Endothelial cell of umbilical vein (primary cell): Measurements from ENCODE around the gene MGLL. TPM values are rescaled to one million over a fixed set of nuclear protein-coding genes. Genes with fewer than 3 reads are reported as not detected.

Experiments
- BruUV-seq: library from RNA; stranded (reverse); fragments of 400-500 nt; replicated peaks from 2 replicates; lab custom pipeline; 2021; lab: Mats Ljungman, UMichigan
- CTCF ChIA-PET: fragments of 300-600, 350-600 bp; sonication (Branson Sonifier 250); formaldehyde crosslinking; loops from one replicate; lab custom pipeline; 2021; ENCODE audit warnings: antibody characterized with exemption, inconsistent platforms; lab: Charles Lee
- POLR2A ChIA-PET: fragments of 300-600, 350-600 bp; sonication (Branson Sonifier 250); formaldehyde crosslinking; loops from one replicate; lab custom pipeline; 2021; ENCODE audit warnings: antibody characterized with exemption, inconsistent platforms; lab: Charles Lee
- DNase-seq: peaks from one replicate; pipeline ENCODE4 v3.0.0-alpha.2; 2011; ENCODE audit warnings: low read depth, low spot score
- FAIRE-seq: peaks from 2 replicates; lab custom pipeline; 2011; peaks lifted over from hg19 to GRCh38; lab: Jason Lieb, UNC
- H2AFZ ChIP-seq: 2 replicates; pipeline ENCODE4 v1.6.0; 2012; ENCODE audit warnings: low read depth, low read length, control low read depth, inconsistent platforms
- H3K27ac ChIP-seq: 2 replicates; pipeline ENCODE4 v1.5.1; 2011; ENCODE audit warnings: low read depth, mild to moderate bottlenecking, control low read depth, low read length, moderate library complexity; ENCODE audit not compliant: insufficient read depth
- H3K27me3 ChIP-seq, 2 experiments: 2 replicates each; pipeline versions ENCODE4 v1.6.0 to v1.6.1; 2011; ENCODE audit warnings: low read length in 2 of 2, mixed read lengths in 1 of 2; ENCODE audit not compliant: control insufficient read depth in 2 of 2, insufficient read depth in 2 of 2
- H3K36me3 ChIP-seq, 2 experiments: 2 replicates in 1 of 2; 3 replicates in 1 of 2; pipeline ENCODE4 v1.5.1; 2011; ENCODE audit warnings: low read length in 2 of 2, mild to moderate bottlenecking in 1 of 2, moderate library complexity in 1 of 2; ENCODE audit not compliant: control insufficient read depth in 2 of 2, insufficient read depth in 2 of 2; ENCODE audit errors: extremely low read depth in 1 of 2
- H3K4me1 ChIP-seq: 3 replicates; pipeline ENCODE4 v1.5.1; 2011; ENCODE audit warnings: mild to moderate bottlenecking, low read length; ENCODE audit not compliant: control insufficient read depth, insufficient read depth; ENCODE audit errors: extremely low read depth
- H3K4me2 ChIP-seq: 2 replicates; pipeline ENCODE4 v1.6.1; 2011; ENCODE audit warnings: low read length, control low read depth, mixed read lengths; ENCODE audit not compliant: insufficient read depth
- H3K4me3 ChIP-seq, 3 experiments: fragments of 200-600 bp in 1 of 3; sonication (generic), shearing (Covaris generic) in 1 of 3; replicated peaks in 1 of 3; 2 replicates each; pipeline ENCODE4 v1.5.1; 2011 to 2016; ENCODE audit warnings: control low read depth in 3 of 3, low read length in 3 of 3, mild to moderate bottlenecking in 2 of 3, inconsistent platforms in 1 of 3, low read depth in 1 of 3, moderate library complexity in 1 of 3; ENCODE audit not compliant: insufficient read depth in 1 of 3
- H3K79me2 ChIP-seq: 2 replicates; pipeline ENCODE4 v1.6.0; 2012; ENCODE audit warnings: low read length, inconsistent platforms; ENCODE audit not compliant: control insufficient read depth, insufficient read depth
- H3K9ac ChIP-seq: replicated peaks from 2 replicates; pipeline ENCODE3; 2011; ENCODE audit warnings: low read length, control low read depth; ENCODE audit not compliant: insufficient read depth; ENCODE audit errors: extremely low read depth
- H3K9me1 ChIP-seq: replicated peaks from 3 replicates; pipeline ENCODE4 v1.6.0; 2011; ENCODE audit warnings: mild to moderate bottlenecking, low read length; ENCODE audit not compliant: control insufficient read depth, insufficient read depth; ENCODE audit errors: extremely low read depth
- H3K9me3 ChIP-seq: replicated peaks from 2 replicates; pipeline ENCODE4 v1.5.1; 2012; ENCODE audit warnings: low read length, inconsistent platforms; ENCODE audit not compliant: control insufficient read depth, insufficient read depth
- H4K20me1 ChIP-seq: replicated peaks from 2 replicates; pipeline ENCODE3; 2011; ENCODE audit warnings: mild to moderate bottlenecking, low read length; ENCODE audit not compliant: control insufficient read depth, insufficient read depth; ENCODE audit errors: extremely low read depth
- EZH2 ChIP-seq: IDR thresholded peaks from 2 replicates; pipeline ENCODE4 v1.6.1; 2012; ENCODE audit warnings: borderline replicate concordance, low read depth, mild to moderate bottlenecking, moderate library complexity, low read length, inconsistent platforms; ENCODE audit not compliant: severe bottlenecking
- FOS ChIP-seq: IDR thresholded peaks from 2 replicates; pipeline ENCODE4 v1.6.1; 2011; ENCODE audit warnings: mild to moderate bottlenecking, low read length, moderate library complexity, borderline replicate concordance; ENCODE audit not compliant: insufficient read depth
- GATA2 ChIP-seq: IDR thresholded peaks from 2 replicates; pipeline ENCODE4 v1.7.0; 2011; ENCODE audit warnings: low read depth, mild to moderate bottlenecking, moderate library complexity, mixed read lengths, low read length; ENCODE audit not compliant: insufficient read length, insufficient read depth
- JUN ChIP-seq: IDR thresholded peaks from 2 replicates; pipeline ENCODE4 v1.6.1; 2011; ENCODE audit warnings: borderline replicate concordance, low read depth; ENCODE audit not compliant: insufficient read length, insufficient read depth
- MYC ChIP-seq: IDR thresholded peaks from one replicate; pipeline ENCODE4 v1.6.1; 2011; ENCODE audit warnings: mild to moderate bottlenecking, low read depth, low read length
- POLR2A ChIP-seq: IDR thresholded peaks from 2 replicates; pipeline ENCODE4 v1.6.1; 2012; ENCODE audit warnings: low read depth, mild to moderate bottlenecking, control low read depth, low read length
- POLR2AphosphoS5 ChIP-seq: IDR thresholded peaks from 2 replicates; pipeline ENCODE4 v1.6.1; 2012; ENCODE audit warnings: low read depth, mild to moderate bottlenecking, control low read depth, low read length, moderate library complexity; ENCODE audit not compliant: insufficient read depth
- dilution Hi-C: fragments of 300-500 bp; cut with MboI; formaldehyde crosslinking; loops from one replicate; pipeline ENCODE4 v1.15.0; 2019; ENCODE audit warnings: low sequenced_read_pairs; ENCODE audit not compliant: extremely low pct_ligation_motif_present
- intact Hi-C: fragments of 100-400 bp; cut with micrococcal nuclease; formaldehyde crosslinking; loops from one replicate; pipeline ENCODE4 v1.10.0; 2022
- polyA plus RNA-seq, 4 experiments: library from polyadenylated mRNA; depleted of rRNA in 3 of 4; stranded (reverse) in 3 of 4; unstranded in 1 of 4; fragments of >200 nt; gene quantifications; 2 replicates each; pipeline versions ENCODE4 v1.2.1 to v1.2.3, GENCODE V29; 2011 to 2012; ENCODE audit warnings: missing spikeins in 1 of 4
- total RNA-seq: library from RNA; stranded (reverse); gene quantifications from 2 replicates; pipeline ENCODE4 v1.2.3, GENCODE V29; 2021
- TF ChIP-seq, protein P1 (sequence below), 2 donors: IDR thresholded peaks; 1 replicate in 1 of 2; 2 replicates in 1 of 2; pipeline ENCODE4 v1.5.1; 2011; ENCODE audit warnings: low read length in 2 of 2, mild to moderate bottlenecking in 2 of 2, moderate library complexity in 2 of 2, control low read depth in 1 of 2, inconsistent platforms in 1 of 2, low read depth in 1 of 2; ENCODE audit not compliant: insufficient read depth in 1 of 2; ENCODE audit errors: extremely low read depth in 1 of 2
- TF ChIP-seq, protein P2 (sequence below): IDR thresholded peaks from 2 replicates; pipeline ENCODE4 v1.6.1; 2011; ENCODE audit not compliant: insufficient read depth, insufficient read length

MGLL gene
- total and polyA plus RNA-seq, 2 donors (not counting 3 experiments of a cell fraction or from before 2014, with no cell fraction given): 30.7 to 60.2 TPM

DNA sequence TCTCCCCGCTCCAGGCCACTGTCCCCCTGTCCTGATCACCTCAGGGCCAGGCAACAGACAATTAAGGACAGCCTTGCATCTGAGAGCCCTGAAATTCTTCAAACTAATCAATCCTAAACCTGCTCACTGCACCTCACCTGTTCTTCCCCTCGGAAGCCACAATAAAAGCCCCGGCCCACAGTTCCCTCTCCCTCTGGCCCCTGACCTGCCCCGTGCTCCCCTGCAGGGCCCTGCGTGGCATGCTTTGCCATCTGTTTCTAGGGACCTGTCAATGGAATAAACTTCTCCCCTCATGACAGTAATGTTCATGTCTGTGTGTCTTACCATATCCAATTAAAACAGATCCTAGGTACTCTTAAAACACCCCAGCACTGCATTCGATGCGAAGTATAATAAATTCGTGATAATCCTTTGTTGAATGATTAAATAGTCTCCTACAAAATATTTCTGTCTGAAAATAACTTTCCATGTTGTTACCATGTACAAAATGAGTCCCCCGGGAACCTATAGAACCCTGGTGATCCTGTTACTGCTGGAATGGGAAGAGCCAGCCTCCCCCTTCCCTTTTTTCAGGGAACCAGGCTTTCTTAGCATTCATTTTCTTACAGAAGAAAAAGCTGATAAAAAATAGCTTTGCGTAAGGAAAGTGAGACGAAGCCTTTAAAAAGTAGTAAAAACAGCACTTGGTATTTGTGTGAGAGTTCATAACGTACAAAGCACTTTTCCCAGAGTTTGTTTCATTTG is 90.6 kb downstream of the MGLL start:
- no peak for TF ChIP-seq MYC
- no peak for TF ChIP-seq POLR2AphosphoS5
- TF ChIP-seq, protein P1, sequence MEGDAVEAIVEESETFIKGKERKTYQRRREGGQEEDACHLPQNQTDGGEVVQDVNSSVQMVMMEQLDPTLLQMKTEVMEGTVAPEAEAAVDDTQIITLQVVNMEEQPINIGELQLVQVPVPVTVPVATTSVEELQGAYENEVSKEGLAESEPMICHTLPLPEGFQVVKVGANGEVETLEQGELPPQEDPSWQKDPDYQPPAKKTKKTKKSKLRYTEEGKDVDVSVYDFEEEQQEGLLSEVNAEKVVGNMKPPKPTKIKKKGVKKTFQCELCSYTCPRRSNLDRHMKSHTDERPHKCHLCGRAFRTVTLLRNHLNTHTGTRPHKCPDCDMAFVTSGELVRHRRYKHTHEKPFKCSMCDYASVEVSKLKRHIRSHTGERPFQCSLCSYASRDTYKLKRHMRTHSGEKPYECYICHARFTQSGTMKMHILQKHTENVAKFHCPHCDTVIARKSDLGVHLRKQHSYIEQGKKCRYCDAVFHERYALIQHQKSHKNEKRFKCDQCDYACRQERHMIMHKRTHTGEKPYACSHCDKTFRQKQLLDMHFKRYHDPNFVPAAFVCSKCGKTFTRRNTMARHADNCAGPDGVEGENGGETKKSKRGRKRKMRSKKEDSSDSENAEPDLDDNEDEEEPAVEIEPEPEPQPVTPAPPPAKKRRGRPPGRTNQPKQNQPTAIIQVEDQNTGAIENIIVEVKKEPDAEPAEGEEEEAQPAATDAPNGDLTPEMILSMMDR (IDR thresholded peaks at IDR 0.05; ENCODE audit: extremely low read depth in 1 of 2, insufficient read depth in 1 of 2, low read depth in 1 of 2, low read length in 2 of 2): no peak
- TF ChIP-seq, protein P2, sequence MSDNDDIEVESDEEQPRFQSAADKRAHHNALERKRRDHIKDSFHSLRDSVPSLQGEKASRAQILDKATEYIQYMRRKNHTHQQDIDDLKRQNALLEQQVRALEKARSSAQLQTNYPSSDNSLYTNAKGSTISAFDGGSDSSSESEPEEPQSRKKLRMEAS: no peak
- TF ChIP-seq FOS: no peak
- no peak for TF ChIP-seq JUN
- no peak for TF ChIP-seq EZH2
- no peak for TF ChIP-seq POLR2A
- no peak for TF ChIP-seq GATA2
- Histone ChIP-seq H3K27me3 (no peaks in the 10 kb centered on the region), H3K9ac (no peak overlapping the region), H4K20me1 (no peaks in the 10 kb centered on the region), H3K4me2 (no peak overlapping the region), H3K4me1 (peaks cover 31% of the 10 kb centered on the region), H3K79me2 (peaks cover 16% of the 10 kb centered on the region), H3K9me3 (no peaks in the 10 kb centered on the region), H3K36me3 (no peaks in the 10 kb centered on the region), H3K4me3 (no peak overlapping the region), H3K9me1 (no peaks in the 10 kb centered on the region), H2AFZ (no peak overlapping the region), H3K27ac (no peak overlapping the region)
- POLR2A ChIA-PET: no interaction called here
- intact Hi-C loops (no loop called here), dilution Hi-C loops (no loop called here)
- FAIRE-seq (no peak), DNase-seq (no peak)
- no TSS peak for BruUV-seq
- CTCF ChIA-PET: no interaction called here
